NCI-H1417 (cell line): ENCODE results near the gene OR10A4.
A peak's percentile ranks its signal among the peaks of the same experiment; 100 is the strongest.
"Not testable (repeated sequence)": the region's sequence is repeated elsewhere in the genome, so short reads cannot be mapped to it uniquely, and the experiment has no call there.

Source experiments
- DNase-seq, 3 experiments: peaks; one replicate each; lab custom pipeline; 2025; lab: John Stamatoyannopoulos, UW

The OR10A4 gene

DNA sequence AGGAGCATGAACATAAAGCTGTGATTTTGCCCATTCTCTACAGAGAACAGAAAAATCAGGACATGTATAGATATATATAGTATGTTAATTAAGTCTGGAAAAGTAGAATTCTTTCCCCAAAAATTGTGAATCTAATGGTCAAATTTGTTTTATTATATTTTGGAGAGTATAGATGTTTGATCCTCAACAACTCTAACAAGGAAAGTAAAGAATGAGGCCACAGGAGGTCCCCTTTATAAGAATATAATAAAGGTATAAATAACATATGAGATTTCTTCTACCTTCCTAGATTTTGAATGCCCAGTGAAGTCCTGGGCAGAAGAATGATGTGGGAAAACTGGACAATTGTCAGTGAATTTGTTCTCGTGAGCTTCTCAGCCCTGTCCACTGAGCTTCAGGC lies at the start of gene OR10A4:
Gene OR10A4, plus strand, starts transcription at position 301 of the 400 bp plus-strand sequence. Its CDS starts 23 bp downstream, at position 324.
- DNase-seq, result no peak

GRCh38 chr11:6828103-6828502 lies 48.3 kb upstream of the OR10A4 start:
- DNase-seq, result no peak

- DNase-seq, result peak in 1 of 3 experiments; percentile 5
Observed at GRCh38 chr11:6833356-6833755, 43.1 kb upstream of the OR10A4 start.

DNA sequence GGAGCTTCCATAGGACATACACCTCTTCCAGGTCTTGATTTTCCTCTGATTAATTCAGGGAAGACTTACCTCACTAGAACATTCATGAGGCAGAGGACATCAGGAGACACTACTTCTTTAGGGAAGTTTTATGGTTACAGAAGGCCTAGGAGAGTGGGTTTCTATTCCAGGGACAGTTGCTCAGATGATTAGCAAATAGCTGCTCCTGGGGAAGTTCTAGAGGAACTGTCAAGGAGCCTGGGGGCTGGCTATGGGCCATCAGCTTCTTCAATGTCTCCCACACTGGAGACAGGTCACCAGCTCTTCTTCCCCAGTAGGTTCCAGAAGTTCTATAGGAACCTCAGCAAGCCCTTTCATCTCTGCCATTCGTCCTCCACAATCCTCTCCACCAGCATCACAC lies 42.4 kb upstream of the OR10A4 start:
- no peak for DNase-seq

DNA sequence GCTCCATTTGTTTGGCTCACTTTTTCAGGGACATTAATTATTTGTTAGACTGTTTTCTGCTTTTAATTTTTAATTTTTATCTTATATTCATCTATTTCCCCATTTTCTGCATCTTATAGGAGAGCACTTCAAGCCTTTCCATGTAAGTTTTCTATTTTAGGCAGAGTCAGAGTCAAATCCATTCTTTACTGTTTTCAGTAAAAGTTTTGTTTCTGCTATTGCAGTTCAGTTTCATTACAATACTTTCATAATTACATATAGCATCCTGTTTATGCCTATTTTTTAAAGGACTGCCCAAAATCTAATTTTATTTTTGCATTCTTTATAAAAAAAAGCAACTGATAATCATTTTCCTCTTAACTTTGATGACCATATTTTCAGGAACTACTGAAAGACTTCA lies 34.7 kb upstream of the OR10A4 start:
- no peak for DNase-seq

DNA sequence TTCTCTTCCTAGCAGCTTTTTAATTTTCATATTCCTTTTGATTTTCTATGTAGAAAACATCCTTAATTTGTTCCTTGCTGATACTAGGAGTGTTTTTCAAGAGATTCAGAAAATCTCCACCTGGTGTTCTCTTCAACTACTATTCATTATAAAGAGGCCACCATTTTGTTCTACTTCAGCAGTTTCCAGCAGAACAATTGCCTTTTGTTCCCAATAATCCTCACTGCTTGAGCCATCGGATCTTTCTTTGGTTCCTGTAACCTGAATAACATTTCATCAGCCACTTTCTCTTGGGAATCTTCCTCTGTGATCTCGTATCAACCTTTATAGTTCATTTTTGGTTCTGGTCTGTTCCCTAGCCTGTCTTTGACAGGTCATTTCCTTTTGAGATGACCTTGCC lies 32.8 kb upstream of the OR10A4 start:
- no peak for DNase-seq

DNA sequence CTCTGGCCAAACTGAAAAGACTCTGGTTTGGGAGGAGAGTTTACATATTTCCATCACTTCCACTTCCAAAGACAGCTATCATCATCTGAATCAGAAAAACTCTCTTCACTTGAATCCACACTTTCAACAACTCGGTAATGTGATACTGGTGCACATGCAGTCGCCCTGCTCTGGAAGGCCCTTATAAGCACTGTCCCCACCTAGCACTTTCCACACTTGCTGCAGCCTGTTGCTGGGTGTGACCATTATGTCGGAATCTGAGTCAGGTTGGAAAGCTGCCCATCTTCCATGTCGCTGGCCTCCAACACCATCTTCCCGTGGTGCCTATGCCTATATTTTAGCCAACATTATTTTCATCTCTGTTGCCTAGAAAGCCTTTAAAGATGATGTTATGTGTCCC lies 32.1 kb upstream of the OR10A4 start:
- no peak for DNase-seq

DNA sequence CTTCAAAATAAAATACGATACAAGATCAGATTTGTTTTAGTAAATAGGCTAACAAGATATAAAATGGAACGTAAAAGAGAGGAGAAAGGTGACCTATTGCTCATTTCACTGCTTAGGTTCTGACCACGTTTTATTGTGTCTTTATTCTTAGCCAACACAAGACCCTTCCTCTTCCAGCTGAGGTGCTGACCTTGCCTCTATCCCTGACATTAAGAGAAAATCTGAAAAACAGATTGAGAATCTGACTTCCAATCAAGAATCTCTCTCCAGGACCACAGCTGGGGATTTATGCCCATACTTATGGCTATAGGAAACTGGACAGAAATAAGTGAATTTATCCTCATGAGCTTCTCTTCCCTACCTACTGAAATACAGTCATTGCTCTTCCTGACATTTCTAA lies 31.0 kb upstream of the OR10A4 start, which contains the start of gene OR10A5:
Gene OR10A5, plus strand, starts transcription at position 301 of the 400 bp plus-strand sequence. Its CDS starts 0 bp downstream, at position 301.
- DNase-seq, result no peak

DNA sequence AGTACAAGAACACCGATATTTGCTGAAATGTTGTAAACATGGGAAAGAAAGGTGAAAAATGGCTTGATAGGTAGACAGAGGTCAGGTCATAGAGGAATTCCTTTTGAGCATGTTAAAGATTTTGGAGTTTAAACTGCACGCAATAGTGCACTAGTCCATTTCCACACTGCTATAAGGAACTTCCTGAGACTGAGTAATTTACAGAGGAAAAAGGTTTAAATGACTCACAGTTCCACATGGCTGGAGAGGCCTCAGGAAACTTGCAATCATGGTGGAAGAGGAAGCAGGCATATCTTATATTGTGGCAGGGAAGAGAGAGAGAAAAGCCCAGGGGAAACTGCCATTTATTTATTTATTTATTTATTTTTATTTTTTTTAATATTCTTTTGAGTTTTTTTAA lies 25.9 kb upstream of the OR10A4 start:
- DNase-seq, result no peak

- not testable (repeated sequence) for DNase-seq
Observed at GRCh38 chr11:6854801-6855200, 21.6 kb upstream of the OR10A4 start.

DNA sequence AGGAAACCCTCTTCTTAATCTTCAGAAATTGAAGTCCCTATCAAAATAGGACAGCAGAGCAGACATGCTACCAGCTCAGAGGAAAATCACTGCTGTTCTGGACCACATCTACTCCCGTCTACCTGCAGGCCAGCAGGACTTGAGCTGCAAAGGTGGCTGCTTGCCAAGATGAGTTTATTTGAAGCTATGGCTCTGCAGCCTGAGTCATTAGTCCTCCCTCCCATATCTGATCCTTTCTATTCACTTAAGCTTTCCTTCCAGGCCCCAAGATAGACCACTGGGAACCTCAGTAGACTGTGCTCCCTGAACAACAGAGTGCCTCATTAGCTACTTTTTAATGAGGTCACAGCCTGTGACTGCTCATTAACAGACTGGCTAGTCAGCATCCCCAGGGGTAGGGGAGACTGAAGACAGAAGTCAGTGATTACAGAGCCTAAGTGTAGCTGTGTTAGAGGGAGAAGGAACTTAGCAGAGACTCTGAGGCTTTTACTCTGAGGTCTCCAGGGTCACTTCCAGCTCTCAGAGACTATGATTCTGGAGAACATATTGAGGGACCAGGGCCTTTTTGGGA lies 20.4 kb upstream of the OR10A4 start:
- no peak for DNase-seq

GRCh38 chr11:6856871-6857270 lies 19.6 kb upstream of the OR10A4 start:
- no peak for DNase-seq

- no peak for DNase-seq
Observed at GRCh38 chr11:6862961-6863360, 13.5 kb upstream of the OR10A4 start, which contains the start of gene OR10A2. Gene OR10A2, plus strand, starts transcription at chr11:6863057. Its CDS starts 6,698 bp downstream, at chr11:6869755.

GRCh38 chr11:6864438-6864837 lies 12.0 kb upstream of the OR10A4 start:
- peak in 1 of 3 experiments; percentile 2 for DNase-seq

DNA sequence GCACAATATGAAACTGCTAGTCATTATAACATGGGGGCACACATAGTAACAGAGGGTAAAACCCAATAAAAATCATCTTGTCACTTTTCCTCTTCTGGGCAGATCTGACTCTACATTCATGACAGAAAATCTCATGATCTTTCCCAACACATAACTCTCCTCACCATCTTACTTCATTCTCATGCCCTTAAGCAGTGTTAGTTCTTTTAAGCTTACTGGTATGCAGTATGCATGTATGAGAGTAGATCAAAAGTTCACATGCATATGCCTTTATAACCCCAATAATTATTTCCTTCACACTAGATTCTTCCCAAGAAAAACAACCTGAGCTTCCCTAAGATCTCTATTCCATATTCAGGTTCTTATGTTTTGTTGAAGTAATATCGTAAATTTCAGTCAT lies 5.1 kb upstream of the OR10A4 start:
- no peak for DNase-seq

DNA sequence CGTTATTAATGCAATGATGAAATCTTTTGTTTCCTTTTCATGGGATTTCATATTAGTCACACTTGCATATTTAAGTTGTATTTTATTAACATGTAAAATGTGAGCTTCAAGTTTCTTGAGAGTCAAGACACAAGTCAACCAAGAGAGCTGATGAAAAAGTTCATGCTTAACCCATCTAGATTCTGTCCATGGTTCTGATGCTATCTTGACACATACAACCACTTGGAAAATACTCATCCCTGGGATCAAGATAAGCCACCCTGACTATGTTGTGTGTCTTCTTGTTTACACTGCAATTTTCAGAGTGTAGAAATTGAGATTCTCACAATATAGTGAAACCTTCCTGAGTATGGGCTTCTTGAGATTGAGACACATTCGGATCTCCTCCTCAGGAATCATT lies 664 bp upstream of the OR10A4 start:
- DNase-seq, result no peak

DNA sequence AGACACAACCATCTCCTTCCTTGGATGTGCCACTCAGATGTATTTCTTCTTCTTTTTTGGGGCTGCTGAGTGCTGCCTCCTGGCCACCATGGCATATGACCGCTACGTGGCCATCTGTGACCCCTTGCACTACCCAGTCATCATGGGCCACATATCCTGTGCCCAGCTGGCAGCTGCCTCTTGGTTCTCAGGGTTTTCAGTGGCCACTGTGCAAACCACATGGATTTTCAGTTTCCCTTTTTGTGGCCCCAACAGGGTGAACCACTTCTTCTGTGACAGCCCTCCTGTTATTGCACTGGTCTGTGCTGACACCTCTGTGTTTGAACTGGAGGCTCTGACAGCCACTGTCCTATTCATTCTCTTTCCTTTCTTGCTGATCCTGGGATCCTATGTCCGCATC lies 489 bp downstream of the OR10A4 start:
- no peak for DNase-seq

- DNase-seq, result no peak
Observed at GRCh38 chr11:6882751-6883150, 6.3 kb downstream of the OR10A4 start.

DNA sequence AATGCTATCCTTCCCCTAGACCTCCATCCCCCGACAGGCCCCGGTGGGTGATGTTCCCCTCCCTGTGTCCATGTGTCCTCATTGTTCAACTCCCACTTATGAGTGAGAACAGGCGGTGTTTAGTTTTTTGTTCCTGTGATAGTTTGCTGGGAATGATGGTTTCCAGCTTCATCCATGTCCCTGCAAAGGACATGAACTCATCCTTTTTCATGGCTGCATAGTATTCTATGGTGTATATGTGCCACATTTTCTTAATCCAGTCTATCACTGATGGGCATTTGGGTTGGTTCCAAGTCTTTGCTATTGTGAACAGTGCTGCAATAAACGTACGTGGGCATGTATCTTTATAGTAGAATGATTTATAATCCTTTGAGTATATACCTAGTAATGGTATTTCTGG lies 11.3 kb downstream of the OR10A4 start:
- not testable (repeated sequence) for DNase-seq

DNA sequence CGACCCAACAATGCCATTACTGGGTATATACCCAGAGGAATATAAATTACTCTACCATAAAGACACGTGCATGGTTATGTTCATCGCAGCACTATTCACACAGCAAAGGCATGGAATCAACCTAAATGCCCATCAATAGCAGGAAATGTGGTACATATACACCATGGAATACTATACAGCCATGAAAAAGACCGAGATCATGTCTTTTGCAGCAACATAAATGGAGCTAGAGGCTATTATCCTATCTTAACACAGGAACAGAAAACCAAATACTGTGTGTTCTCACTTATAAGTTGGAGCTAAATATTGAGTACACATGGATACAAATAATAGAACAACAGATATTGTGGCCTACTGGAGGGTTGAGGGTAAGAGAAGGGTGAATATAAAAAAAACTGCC lies 12.4 kb downstream of the OR10A4 start:
- no peak for DNase-seq

DNA sequence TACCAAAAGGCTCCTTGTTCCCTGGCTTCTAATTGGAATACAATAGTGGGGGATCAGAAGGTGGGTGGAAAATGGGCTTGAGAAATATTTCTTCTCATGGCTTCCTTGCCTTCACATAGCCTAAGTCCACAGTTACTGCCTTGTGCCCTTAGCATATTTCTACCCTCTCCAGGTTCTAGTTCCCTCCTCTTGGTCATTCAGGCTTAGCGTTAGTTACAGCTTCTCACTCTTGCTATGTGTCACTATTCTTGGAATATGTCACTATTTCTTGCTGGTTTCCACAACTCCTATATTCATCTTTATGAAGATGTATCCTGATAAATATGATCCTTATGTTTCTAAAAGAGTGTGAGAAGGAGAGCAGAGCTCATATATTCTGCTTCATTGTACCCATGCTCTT lies 13.4 kb downstream of the OR10A4 start:
- DNase-seq, result no peak

DNA sequence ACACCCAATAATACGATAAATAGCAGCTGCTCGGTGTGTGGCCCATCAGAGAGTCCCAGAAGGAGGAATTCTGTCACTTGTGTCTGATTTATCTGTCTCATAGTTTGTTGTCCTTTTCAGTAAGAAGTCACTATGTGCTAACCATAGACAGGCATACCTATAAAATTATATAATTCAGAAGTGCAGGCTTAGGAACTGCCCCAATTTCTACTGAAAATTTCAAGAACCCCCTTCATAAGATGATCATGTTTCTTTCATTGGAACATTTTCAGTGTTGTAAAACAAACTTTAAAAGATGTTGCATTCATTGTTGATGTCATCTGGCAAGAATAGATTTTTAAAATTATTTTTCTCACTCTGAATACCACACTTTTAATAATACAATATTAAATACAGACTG lies 16.0 kb downstream of the OR10A4 start, which contains the start of gene OR2D2:
Gene OR2D2, minus strand, starts transcription at position 101 of the 400 bp plus-strand sequence. Its CDS starts 0 bp downstream, at position 101.
- no peak for DNase-seq

DNA sequence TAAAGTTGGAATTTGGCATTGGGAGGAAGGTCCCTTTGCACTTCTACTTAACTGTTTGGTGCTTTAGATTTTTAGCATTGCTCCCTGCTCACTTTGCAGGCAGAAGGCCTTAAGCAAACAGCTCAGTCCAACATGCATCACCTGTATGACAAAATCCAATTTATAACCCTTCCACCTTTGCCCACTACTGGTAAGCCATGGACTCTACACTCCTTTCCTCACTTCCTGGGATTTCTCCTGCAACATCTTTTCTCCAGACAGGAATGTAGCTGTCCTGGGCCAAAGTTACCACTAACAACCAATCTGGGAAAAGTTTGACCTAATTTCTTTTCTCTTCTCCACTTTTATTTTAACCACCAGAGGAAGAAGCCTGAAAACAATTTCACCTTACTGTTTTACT lies 17.7 kb downstream of the OR10A4 start:
- no peak for DNase-seq

GRCh38 chr11:6895010-6895409 lies 18.6 kb downstream of the OR10A4 start:
- no peak for DNase-seq
